Upper lobe of left lung (tissue), 4 donors: ENCODE data around the gene LGALS9.

Experiments used
- CTCF ChIP-seq, 6 experiments: fragments of 450-650 bp in 4 of 6; fragments of 200-600 bp in 2 of 6; sonication (generic) in 2 of 6; IDR thresholded peaks; one replicate each; pipeline ENCODE4 v1.5.1; 2016 to 2019; ENCODE audit warnings: antibody characterized with exemption in 6 of 6
- EP300 ChIP-seq, 4 donors: sonication (generic); formaldehyde crosslinking; IDR thresholded peaks; one replicate each; pipeline ENCODE4 v1.5.1; 2017; ENCODE audit warnings: antibody characterized with exemption in 4 of 4, control low read depth in 2 of 4
- POLR2A ChIP-seq, 4 donors: fragments of 450-650 bp; IDR thresholded peaks; one replicate each; pipeline ENCODE4 v1.5.1; 2016 to 2017; ENCODE audit warnings: antibody characterized with exemption in 4 of 4, mild to moderate bottlenecking in 2 of 4
- POLR2AphosphoS5 ChIP-seq, 2 donors: sonication (generic); formaldehyde crosslinking; IDR thresholded peaks; one replicate each; pipeline ENCODE4 v1.5.1; 2017; ENCODE audit warnings: antibody characterized with exemption in 2 of 2

- TF ChIP-seq CTCF (IDR thresholded peaks at IDR 0.05): no peak
- no peak for TF ChIP-seq POLR2AphosphoS5 (IDR thresholded peaks at IDR 0.05)
- no peak for TF ChIP-seq POLR2A (IDR thresholded peaks at IDR 0.05)
- no peak for TF ChIP-seq EP300 (IDR thresholded peaks at IDR 0.05)
These were observed 7.4 kb upstream of the LGALS9 start for GRCh38 chr17:27623614-27624013.
